ENCODE measurements around the gene LPP.

- no peak for TF ChIP-seq CTCF (IDR thresholded peaks at IDR 0.05)
- TF ChIP-seq POLR2A (IDR thresholded peaks at IDR 0.05): no peak
- TF ChIP-seq POLR2AphosphoS5 (IDR thresholded peaks at IDR 0.05): no peak
These were observed 162.2 kb downstream of the LPP start for GRCh38 chr3:188316021-188316722.
